AG09319 (cell line): ENCODE measurements around the gene DAB2IP.

ENCODE experiments used
- DNase-seq: peaks from one replicate; pipeline ENCODE4 v3.0.0-alpha.2; 2010; ENCODE audit warnings: low read depth; ENCODE audit errors: extremely low read depth
- TF ChIP-seq, protein P1 (sequence below): IDR thresholded peaks from 2 replicates; pipeline ENCODE4 v1.5.1; 2011; ENCODE audit warnings: low read depth, mild to moderate bottlenecking, inconsistent platforms, low read length, moderate library complexity

The DAB2IP gene

DNA sequence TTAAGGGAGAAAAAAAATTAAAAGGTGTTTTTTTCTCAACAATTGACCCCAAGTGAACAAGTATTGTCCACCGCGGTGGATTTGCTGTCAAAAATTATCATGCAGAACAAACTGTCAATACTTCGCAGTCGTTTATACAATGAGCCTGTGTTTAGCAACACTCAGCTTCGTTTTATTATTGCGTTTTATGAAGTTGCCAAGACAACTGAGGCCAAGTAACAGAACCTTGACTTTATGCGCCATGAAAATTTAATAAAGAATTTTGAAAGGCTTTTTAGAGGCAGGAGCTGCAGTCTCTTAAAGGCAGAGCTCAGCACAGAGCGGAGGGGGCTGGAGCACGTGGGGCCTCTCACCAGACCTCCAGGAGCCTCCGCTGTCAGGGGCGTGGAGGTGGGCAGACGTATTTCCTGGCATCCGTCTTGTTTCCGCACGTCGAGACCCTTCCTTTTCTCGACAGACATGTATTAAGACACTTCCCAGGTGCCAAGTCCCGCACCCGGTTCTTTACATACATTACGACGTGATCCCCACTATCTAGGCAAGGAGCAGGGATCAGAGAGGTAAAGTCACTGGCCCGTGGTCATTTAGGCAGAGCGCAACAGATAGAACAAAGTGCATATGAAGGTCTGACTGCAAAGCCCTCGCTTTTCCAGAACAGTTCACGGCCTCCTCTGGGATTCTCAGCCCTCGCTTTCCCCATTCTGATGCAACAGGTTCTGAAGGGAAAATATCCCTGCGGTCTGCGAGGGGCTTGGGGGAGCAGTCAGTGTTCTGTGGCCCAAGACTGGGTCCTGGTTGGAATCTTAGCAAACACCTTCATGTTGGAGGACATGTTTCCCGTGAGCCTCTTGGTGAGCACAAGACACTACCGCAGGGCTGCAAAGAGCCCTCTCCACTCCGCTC is 164.4 kb downstream of the DAB2IP start:
- TF ChIP-seq, protein P1, sequence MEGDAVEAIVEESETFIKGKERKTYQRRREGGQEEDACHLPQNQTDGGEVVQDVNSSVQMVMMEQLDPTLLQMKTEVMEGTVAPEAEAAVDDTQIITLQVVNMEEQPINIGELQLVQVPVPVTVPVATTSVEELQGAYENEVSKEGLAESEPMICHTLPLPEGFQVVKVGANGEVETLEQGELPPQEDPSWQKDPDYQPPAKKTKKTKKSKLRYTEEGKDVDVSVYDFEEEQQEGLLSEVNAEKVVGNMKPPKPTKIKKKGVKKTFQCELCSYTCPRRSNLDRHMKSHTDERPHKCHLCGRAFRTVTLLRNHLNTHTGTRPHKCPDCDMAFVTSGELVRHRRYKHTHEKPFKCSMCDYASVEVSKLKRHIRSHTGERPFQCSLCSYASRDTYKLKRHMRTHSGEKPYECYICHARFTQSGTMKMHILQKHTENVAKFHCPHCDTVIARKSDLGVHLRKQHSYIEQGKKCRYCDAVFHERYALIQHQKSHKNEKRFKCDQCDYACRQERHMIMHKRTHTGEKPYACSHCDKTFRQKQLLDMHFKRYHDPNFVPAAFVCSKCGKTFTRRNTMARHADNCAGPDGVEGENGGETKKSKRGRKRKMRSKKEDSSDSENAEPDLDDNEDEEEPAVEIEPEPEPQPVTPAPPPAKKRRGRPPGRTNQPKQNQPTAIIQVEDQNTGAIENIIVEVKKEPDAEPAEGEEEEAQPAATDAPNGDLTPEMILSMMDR, result no peak
- DNase-seq, result no peak

DNA sequence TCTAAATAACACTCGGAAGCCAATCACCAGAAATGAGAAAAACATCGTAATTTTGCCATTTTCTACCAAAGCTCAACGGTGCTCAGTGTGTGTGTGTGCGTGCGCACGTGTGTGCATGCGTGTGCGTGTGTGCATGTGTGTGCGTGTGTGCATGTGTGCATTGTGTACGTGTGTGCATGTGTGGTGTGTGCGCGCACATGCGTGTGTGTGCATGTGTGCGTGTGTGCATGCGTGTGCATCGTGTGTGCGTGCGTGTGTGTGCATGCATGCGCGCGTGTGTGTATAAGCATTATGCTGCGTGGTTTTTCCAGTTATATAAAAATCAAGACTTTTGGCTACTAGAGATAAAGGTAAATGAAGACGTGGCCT is 165.0 kb downstream of the DAB2IP start:
- DNase-seq, result no peak
- TF ChIP-seq, protein P1, result no peak

DNA sequence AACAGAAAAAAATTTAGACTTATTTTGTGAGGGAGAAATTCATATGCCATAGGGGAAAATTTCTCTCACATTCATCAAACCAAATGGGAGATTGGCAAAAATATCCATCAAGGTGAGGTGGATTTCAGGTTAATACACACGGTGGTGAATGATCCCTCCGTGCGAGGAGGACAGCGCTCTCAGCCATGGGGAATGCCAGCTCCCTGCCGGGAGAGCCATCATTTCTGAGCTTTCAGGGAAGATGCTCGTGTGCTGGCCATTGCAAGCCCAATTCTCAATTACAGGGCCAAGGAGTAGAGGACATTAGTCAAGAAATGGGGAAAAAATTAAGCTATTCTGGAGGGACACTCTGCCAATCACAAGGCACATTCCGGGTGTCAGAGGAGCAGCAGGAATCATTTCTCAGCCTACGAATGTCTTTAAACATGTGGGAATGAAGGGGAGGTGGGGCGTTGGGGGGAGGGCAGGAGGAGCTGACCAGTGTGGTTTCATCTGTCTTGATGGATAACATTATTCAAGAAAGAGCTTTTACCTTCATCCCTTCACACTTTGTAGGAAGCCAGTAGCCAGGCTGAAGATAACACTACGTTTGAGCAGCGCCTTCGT is 165.5 kb downstream of the DAB2IP start:
- DNase-seq, result no peak
- TF ChIP-seq, protein P1, result no peak

DNA sequence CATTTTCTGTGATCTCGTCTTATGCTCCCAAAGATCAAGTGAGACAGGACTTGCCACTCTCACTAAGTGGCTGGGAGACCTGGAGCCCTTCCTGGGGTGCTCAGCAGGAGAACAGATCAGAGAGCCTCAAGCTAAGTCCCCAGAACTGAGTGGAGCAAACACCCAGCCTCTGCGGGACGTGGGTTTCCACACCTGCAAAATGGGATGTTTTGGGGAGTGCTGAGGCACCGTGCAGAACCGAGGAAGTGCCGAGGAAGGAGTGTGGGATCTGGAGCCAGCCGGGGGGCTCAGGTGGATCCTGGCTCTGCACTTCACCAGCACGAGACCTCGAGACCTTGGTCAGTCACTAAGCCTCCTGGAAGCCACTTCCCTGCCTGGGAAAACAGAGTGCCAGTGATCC is 166.0 kb downstream of the DAB2IP start:
- no peak for DNase-seq
- TF ChIP-seq, protein P1, result no peak

DNA sequence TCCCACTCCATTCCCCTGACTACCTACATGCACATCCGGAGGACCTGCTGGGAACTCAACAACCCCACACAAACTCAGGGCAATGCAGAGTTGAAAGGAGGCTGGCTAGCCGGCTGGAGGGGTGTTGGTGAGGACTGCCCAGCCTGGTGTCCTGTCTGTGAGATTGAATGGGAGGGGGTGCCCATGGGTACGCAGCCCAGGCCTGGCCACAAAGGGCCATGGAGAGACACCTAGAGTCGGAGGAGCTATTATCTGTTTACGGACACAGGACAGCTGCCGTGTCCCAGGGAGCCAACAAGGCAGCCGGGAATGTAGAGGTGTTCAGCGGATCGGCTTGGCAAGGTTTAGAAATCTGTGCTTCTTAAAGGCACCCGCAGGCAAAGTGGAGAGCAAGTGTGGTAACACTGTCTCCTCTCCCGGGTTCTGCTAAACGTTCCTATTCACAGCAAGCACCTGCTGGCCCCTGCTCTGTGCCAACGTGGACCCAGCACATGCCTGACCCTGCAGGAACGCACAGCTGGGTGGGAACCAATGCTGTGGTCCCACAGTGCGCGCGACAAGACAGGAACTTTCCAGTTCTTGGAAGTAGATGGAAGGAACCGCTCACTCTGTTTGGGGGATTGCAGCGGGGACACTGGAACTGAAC is 166.7 kb downstream of the DAB2IP start:
- TF ChIP-seq, protein P1, result no peak
- DNase-seq, result no peak

DNA sequence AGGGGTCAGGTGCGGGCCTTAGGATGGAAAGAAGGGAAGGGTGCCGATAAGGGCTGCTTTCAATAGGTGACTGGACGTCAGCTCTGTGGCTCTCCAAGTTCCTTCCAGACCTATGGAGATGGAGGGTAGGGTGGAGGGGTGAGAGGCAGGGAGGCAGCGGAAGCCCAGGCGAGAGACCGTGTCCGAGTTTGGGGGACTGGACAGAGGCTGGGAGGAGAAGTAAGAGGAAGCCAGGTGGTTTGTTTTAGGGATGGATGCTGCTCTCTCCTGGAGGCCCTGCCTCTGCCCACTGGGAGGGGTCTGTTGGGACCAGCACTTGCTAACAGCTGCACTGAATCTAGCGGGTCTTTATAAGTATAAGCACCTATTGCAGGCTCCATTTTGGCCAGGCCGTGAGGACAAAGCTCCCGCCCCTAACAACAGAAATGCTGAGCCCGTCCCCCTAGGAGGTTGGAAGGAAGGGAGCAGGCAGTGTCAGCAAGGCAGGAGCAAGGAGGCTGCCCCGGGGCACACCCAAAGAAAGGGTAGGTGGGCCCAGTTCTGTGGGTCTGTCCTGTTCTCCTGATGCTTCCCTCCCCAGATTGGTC is 167.5 kb downstream of the DAB2IP start:
- TF ChIP-seq, protein P1, result no peak
- DNase-seq, result no peak
